ENCODE results near the gene LYL1.

Gene LYL1

GRCh38 chr19:13076320-13076719, 26.3 kb downstream of the LYL1 start:
- Histone ChIP-seq H3K4me3 (ENCODE audit: control insufficient read depth in 1 of 7, extremely low read depth in 1 of 7, insufficient read depth in 4 of 7, low read depth in 2 of 7, low read length in 6 of 7) (no peak overlapping the region), H3K27me3 (replicated peaks in 2 of 5; ENCODE audit: control insufficient read depth in 4 of 5, insufficient read depth in 5 of 5, low read length in 4 of 5) (no peaks in the 10 kb centered on the region), H3K36me3 (ENCODE audit: control insufficient read depth in 4 of 4, insufficient read depth in 4 of 4, low read length in 3 of 4) (peaks cover 0 to 19% (median 3%) of the 10 kb centered on the region in 4 experiments), H3K27ac (ENCODE audit: insufficient read depth in 1 of 2, low read depth in 1 of 2, low read length in 2 of 2, poor library complexity in 1 of 2, severe bottlenecking in 2 of 2) (no peak overlapping the region), H3K9me3 (ENCODE audit: control extremely low read depth in 1 of 5, control insufficient read depth in 4 of 5, insufficient read depth in 2 of 5, low read depth in 1 of 5, low read length in 4 of 5) (no peaks in the 10 kb centered on the region), H3K4me1 (ENCODE audit: control extremely low read depth in 1 of 4, control insufficient read depth in 4 of 4, insufficient read depth in 4 of 4, low read length in 3 of 4) (peaks cover 0 to 64% (median 51%) of the 10 kb centered on the region in 4 experiments)
- ChIA-PET POLR2A (interaction anchor here (1.0 kb wide), 1 partner anchor 62 kb away, joined by 3 read pairs; no protein-coding TSS in a partner anchor), CTCF (interaction anchor here (1.4 to 1.7 kb wide), 2 partner anchors 46 to 111 kb away, joined by 3 to 8 read pairs; no protein-coding TSS in a partner anchor)
- 94% methylated on average over 8 of the region's 8 CpGs for WGBS (ENCODE audit: insufficient coverage)
- DNase-seq: no peak

GRCh38 chr19:13074378-13074777, 28.3 kb downstream of the LYL1 start:
- CTCF ChIA-PET: interaction anchor here (1.1 to 8.1 kb wide), 6 partner anchors 9 to 97 kb away, joined by 3 to 72 read pairs (median 5); no protein-coding TSS in a partner anchor
- Histone ChIP-seq H3K27ac (ENCODE audit: insufficient read depth in 1 of 2, low read depth in 1 of 2, low read length in 2 of 2, poor library complexity in 1 of 2, severe bottlenecking in 2 of 2) (no peak overlapping the region), H3K27me3 (replicated peaks in 2 of 5; ENCODE audit: control insufficient read depth in 4 of 5, insufficient read depth in 5 of 5, low read length in 4 of 5) (no peaks in the 10 kb centered on the region), H3K4me3 (ENCODE audit: control insufficient read depth in 1 of 7, extremely low read depth in 1 of 7, insufficient read depth in 4 of 7, low read depth in 2 of 7, low read length in 6 of 7) (no peak overlapping the region), H3K4me1 (ENCODE audit: control extremely low read depth in 1 of 4, control insufficient read depth in 4 of 4, insufficient read depth in 4 of 4, low read length in 3 of 4) (peaks cover 0 to 70% (median 52%) of the 10 kb centered on the region in 4 experiments), H3K36me3 (ENCODE audit: control insufficient read depth in 4 of 4, insufficient read depth in 4 of 4, low read length in 3 of 4) (peaks cover 0 to 19% (median 1%) of the 10 kb centered on the region in 4 experiments), H3K9me3 (ENCODE audit: control extremely low read depth in 1 of 5, control insufficient read depth in 4 of 5, insufficient read depth in 2 of 5, low read depth in 1 of 5, low read length in 4 of 5) (no peaks in the 10 kb centered on the region)
- WGBS (ENCODE audit: insufficient coverage): 100% methylated on average over 1 of the region's 4 CpGs
- no peak for DNase-seq
- POLR2A ChIA-PET: no interaction called here

GRCh38 chr19:13073263-13073662, 29.4 kb downstream of the LYL1 start:
- ChIA-PET CTCF (interaction anchor here (0.6 to 8.1 kb wide), 9 partner anchors 11 to 96 kb away, joined by 3 to 72 read pairs (median 5); no protein-coding TSS in a partner anchor), POLR2A (interaction anchor here (0.6 kb wide), 1 partner anchor 96 kb away, joined by 5 read pairs; no protein-coding TSS in a partner anchor)
- H3K27ac ChIP-seq (ENCODE audit: insufficient read depth in 1 of 2, low read depth in 1 of 2, low read length in 2 of 2, poor library complexity in 1 of 2, severe bottlenecking in 2 of 2): no peak overlapping the region
- WGBS (ENCODE audit: insufficient coverage): 94% methylated on average over 4 of the region's 5 CpGs
- H3K4me3 ChIP-seq (ENCODE audit: control insufficient read depth in 1 of 7, extremely low read depth in 1 of 7, insufficient read depth in 4 of 7, low read depth in 2 of 7, low read length in 6 of 7): no peak overlapping the region
- H3K9me3 ChIP-seq (ENCODE audit: control extremely low read depth in 1 of 5, control insufficient read depth in 4 of 5, insufficient read depth in 2 of 5, low read depth in 1 of 5, low read length in 4 of 5): no peaks in the 10 kb centered on the region
- DNase-seq: no peak
- peaks cover 0 to 70% (median 52%) of the 10 kb centered on the region in 4 experiments for H3K4me1 ChIP-seq (ENCODE audit: control extremely low read depth in 1 of 4, control insufficient read depth in 4 of 4, insufficient read depth in 4 of 4, low read length in 3 of 4)
- H3K36me3 ChIP-seq (ENCODE audit: control insufficient read depth in 4 of 4, insufficient read depth in 4 of 4, low read length in 3 of 4): peaks cover 0 to 19% (median 1%) of the 10 kb centered on the region in 4 experiments
- H3K27me3 ChIP-seq (replicated peaks in 2 of 5; ENCODE audit: control insufficient read depth in 4 of 5, insufficient read depth in 5 of 5, low read length in 4 of 5): no peaks in the 10 kb centered on the region

- POLR2A ChIA-PET: no interaction called here
- CTCF ChIA-PET: interaction anchor here (1.0 to 8.1 kb wide), 8 partner anchors 11 to 89 kb away, joined by 3 to 72 read pairs (median 5); no protein-coding TSS in a partner anchor
- peaks cover 0 to 19% (median 1%) of the 10 kb centered on the region in 4 experiments for H3K36me3 ChIP-seq (ENCODE audit: control insufficient read depth in 4 of 4, insufficient read depth in 4 of 4, low read length in 3 of 4)
- DNase-seq: peak in 1 of 3 donors; percentile 14
- no peak overlapping the region for H3K4me3 ChIP-seq (ENCODE audit: control insufficient read depth in 1 of 7, extremely low read depth in 1 of 7, insufficient read depth in 4 of 7, low read depth in 2 of 7, low read length in 6 of 7)
- no peaks in the 10 kb centered on the region for H3K9me3 ChIP-seq (ENCODE audit: control extremely low read depth in 1 of 5, control insufficient read depth in 4 of 5, insufficient read depth in 2 of 5, low read depth in 1 of 5, low read length in 4 of 5)
- 73% methylated on average over 8 of the region's 9 CpGs for WGBS (ENCODE audit: insufficient coverage)
- H3K27me3 ChIP-seq (replicated peaks in 2 of 5; ENCODE audit: control insufficient read depth in 4 of 5, insufficient read depth in 5 of 5, low read length in 4 of 5): no peaks in the 10 kb centered on the region
- H3K27ac ChIP-seq (ENCODE audit: insufficient read depth in 1 of 2, low read depth in 1 of 2, low read length in 2 of 2, poor library complexity in 1 of 2, severe bottlenecking in 2 of 2): no peak overlapping the region
- H3K4me1 ChIP-seq (ENCODE audit: control extremely low read depth in 1 of 4, control insufficient read depth in 4 of 4, insufficient read depth in 4 of 4, low read length in 3 of 4): peaks cover 0 to 70% (median 49%) of the 10 kb centered on the region in 4 experiments
Measured at GRCh38 chr19:13072188-13072908, 30.3 kb downstream of the LYL1 start.

- POLR2A ChIA-PET: interaction anchor here (0.5 kb wide), 1 partner anchor 456 kb away, joined by 3 read pairs; no protein-coding TSS in a partner anchor
- DNase-seq: no peak
- no peak overlapping the region for H3K4me3 ChIP-seq (ENCODE audit: control insufficient read depth in 1 of 7, extremely low read depth in 1 of 7, insufficient read depth in 4 of 7, low read depth in 2 of 7, low read length in 6 of 7)
- WGBS (ENCODE audit: insufficient coverage): 58% methylated on average over 4 of the region's 9 CpGs
- CTCF ChIA-PET: interaction anchor here (0.7 to 8.1 kb wide), 7 partner anchors 10 to 41 kb away, joined by 3 to 72 read pairs (median 6); no protein-coding TSS in a partner anchor
- H3K36me3 ChIP-seq (ENCODE audit: control insufficient read depth in 4 of 4, insufficient read depth in 4 of 4, low read length in 3 of 4): peaks cover 0 to 19% (median 1%) of the 10 kb centered on the region in 4 experiments
- no peak overlapping the region for H3K27ac ChIP-seq (ENCODE audit: insufficient read depth in 1 of 2, low read depth in 1 of 2, low read length in 2 of 2, poor library complexity in 1 of 2, severe bottlenecking in 2 of 2)
- H3K4me1 ChIP-seq (ENCODE audit: control extremely low read depth in 1 of 4, control insufficient read depth in 4 of 4, insufficient read depth in 4 of 4, low read length in 3 of 4): peaks cover 0 to 69% (median 47%) of the 10 kb centered on the region in 4 experiments
- H3K27me3 ChIP-seq (replicated peaks in 2 of 5; ENCODE audit: control insufficient read depth in 4 of 5, insufficient read depth in 5 of 5, low read length in 4 of 5): no peaks in the 10 kb centered on the region
- H3K9me3 ChIP-seq (ENCODE audit: control extremely low read depth in 1 of 5, control insufficient read depth in 4 of 5, insufficient read depth in 2 of 5, low read depth in 1 of 5, low read length in 4 of 5): no peaks in the 10 kb centered on the region
Measured at GRCh38 chr19:13071444-13072187, 31.0 kb downstream of the LYL1 start.

- Histone ChIP-seq H3K4me1 (ENCODE audit: control extremely low read depth in 1 of 4, control insufficient read depth in 4 of 4, insufficient read depth in 4 of 4, low read length in 3 of 4) (peaks cover 0 to 71% (median 49%) of the 10 kb centered on the region in 4 experiments), H3K27me3 (replicated peaks in 2 of 5; ENCODE audit: control insufficient read depth in 4 of 5, insufficient read depth in 5 of 5, low read length in 4 of 5) (no peaks in the 10 kb centered on the region), H3K27ac (ENCODE audit: insufficient read depth in 1 of 2, low read depth in 1 of 2, low read length in 2 of 2, poor library complexity in 1 of 2, severe bottlenecking in 2 of 2) (peak overlapping the region in 1 of 2 experiments; percentile 32), H3K36me3 (ENCODE audit: control insufficient read depth in 4 of 4, insufficient read depth in 4 of 4, low read length in 3 of 4) (peaks cover 0 to 13% (median 1%) of the 10 kb centered on the region in 4 experiments), H3K9me3 (ENCODE audit: control extremely low read depth in 1 of 5, control insufficient read depth in 4 of 5, insufficient read depth in 2 of 5, low read depth in 1 of 5, low read length in 4 of 5) (no peaks in the 10 kb centered on the region), H3K4me3 (ENCODE audit: control insufficient read depth in 1 of 7, extremely low read depth in 1 of 7, insufficient read depth in 4 of 7, low read depth in 2 of 7, low read length in 6 of 7) (no peak overlapping the region)
- ChIA-PET CTCF (interaction anchor here (0.7 to 8.1 kb wide), 15 partner anchors 9 to 94 kb away, joined by 3 to 72 read pairs (median 5); no protein-coding TSS in a partner anchor), POLR2A (interaction anchor here (0.5 to 1.0 kb wide), 3 partner anchors 9 to 455 kb away, joined by 3 to 4 read pairs (median 4); no protein-coding TSS in a partner anchor)
- DNase-seq: no peak
- 90% methylated on average over 32 of the region's 32 CpGs for WGBS (ENCODE audit: insufficient coverage)
Measured at GRCh38 chr19:13070425-13071140, 32.1 kb downstream of the LYL1 start.

All from common myeloid progenitor, CD34-positive (primary cell).